Activated CD4-positive, alpha-beta T cell treated with anti-CD3 and anti-CD28 coated beads, Interleukin-2, Interleukin-4, amounts not matched to agents 100 ng/mL and 50 ng/mL, durations not matched to agents 16 hours and 8 hours (primary cell): Measurements from ENCODE around the gene CBFA2T3.
"Not testable (repeated sequence)": the region's sequence is repeated elsewhere in the genome, so short reads cannot be mapped to it uniquely, and the experiment has no call there.

Experiments used
- DNase-seq: peaks from one replicate; pipeline ENCODE4 v3.0.0-alpha.2; 2020; ENCODE audit warnings: low spot score

CBFA2T3 gene

GRCh38 chr16:89012622-89012995 is 35.6 kb upstream of the CBFA2T3 start:
- no peak for DNase-seq

GRCh38 chr16:89011909-89012621 is 35.1 kb upstream of the CBFA2T3 start:
- DNase-seq = no peak

GRCh38 chr16:89010210-89010925 is 33.4 kb upstream of the CBFA2T3 start:
- no peak for DNase-seq

GRCh38 chr16:89009343-89010209 is 32.6 kb upstream of the CBFA2T3 start:
- no peak for DNase-seq

GRCh38 chr16:89008796-89009195 is 31.8 kb upstream of the CBFA2T3 start:
- DNase-seq = not testable (repeated sequence)

- DNase-seq = no peak
Observed at GRCh38 chr16:89007371-89008249, 30.6 kb upstream of the CBFA2T3 start.

DNA sequence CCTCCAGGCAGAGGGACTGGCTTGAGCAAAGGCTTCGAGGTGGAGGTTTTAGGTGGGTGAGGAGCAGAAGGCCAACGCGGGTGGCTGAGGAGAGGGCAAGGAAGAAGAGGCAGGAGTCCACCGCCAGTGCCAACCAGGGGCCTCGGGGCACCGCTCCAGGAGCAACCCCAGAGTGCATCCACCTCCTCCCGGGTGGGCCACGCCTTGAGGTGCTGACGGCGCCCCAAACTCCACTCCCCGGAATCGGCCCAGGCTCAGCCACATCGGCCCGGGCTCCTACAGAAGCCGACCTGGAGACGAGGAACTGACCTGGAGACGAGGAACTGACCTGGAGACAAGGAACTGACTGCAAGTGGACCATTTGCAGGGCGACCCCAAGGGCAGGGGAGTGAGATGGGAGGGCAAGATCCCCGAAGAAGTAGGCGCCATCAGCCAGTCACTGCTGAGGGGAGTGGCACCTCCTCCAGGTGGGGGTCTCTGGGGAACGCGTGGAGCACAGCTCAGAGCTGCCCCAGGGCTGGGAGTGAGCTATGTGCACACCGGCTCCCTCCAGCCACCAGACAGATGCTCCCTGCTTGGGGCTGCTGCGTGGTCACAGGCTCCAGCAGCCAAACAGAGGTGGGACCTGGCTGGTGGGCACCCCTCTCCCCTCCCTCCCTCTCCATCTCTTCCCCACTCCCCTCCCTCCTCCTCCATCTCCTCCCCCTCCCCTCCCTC is 29.2 kb upstream of the CBFA2T3 start:
- DNase-seq = no peak

DNA sequence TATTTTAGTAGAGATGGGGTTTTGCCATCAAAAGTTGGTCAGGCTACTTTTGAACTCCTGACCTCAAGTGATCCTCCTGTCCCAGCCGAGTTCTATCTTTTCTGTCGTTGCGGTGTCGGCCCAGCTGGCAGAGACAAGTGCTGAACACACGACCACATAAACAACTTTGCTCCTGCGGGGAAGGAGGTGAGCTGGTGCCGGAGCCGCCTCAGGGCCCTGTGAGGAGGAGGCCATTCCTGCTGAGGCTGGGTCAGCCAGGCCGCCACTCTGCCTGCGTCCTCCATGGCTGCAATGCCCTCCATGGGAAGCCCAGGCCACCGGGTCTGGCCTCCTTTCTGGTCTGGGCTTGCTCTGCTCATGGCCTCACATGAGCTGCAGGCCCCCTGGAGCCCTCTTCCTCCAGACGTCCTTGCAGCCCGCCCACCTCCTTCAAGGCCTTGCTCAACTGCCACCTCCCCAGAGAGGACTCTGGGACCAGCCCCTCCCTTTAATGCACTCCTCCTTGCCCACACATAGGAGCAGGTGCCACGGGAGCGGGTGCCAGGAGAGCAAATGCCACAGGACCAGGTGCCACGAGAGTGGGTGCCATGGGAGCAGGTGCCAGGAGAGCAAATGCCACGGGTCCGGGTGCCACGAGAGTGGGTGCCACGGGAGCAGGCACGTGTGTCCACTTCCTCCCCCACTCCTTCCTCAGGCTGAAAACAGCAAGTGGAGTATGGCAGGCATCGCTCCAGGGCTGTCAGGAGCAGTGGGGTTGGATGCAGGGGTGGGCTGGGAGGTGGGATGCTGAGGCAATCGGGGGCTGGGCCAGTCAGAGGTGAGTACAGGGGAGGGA is 28.4 kb upstream of the CBFA2T3 start:
- no peak for DNase-seq

DNA sequence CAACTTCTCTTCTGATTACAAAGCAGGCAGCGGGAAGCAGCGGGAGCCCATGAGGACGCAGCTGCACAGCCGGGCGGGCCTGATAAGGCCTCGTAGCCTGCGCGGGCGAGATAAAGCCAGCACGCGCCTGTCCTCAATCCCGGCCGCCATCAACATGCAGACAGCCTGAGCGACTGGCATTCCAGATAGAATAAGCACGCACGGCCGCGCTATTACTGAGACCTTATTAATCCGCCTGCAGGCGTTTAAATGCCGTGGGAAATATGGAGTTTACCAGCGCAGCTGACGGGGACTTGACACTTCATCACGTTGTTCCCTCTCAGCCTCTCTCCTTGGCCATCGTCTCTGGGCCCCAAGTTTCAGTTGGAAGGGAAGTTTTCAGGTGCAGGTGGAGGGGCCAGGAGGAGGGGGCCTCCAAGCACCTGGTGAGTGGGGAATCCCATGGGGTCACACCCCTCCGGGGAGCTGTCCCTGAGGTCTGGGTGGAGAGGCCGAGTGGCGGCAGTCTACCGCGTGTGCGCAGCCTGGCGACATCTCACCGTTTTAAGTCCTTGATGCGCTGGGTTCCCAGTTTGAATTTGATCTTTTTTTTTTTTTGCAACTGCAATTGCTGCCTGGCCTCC is 27.3 kb upstream of the CBFA2T3 start:
- DNase-seq = no peak

GRCh38 chr16:89003831-89004208 is 26.8 kb upstream of the CBFA2T3 start:
- DNase-seq = no peak

GRCh38 chr16:89002851-89003830 is 26.1 kb upstream of the CBFA2T3 start:
- no peak for DNase-seq

GRCh38 chr16:89002081-89002480 is 25.1 kb upstream of the CBFA2T3 start:
- DNase-seq = not testable (repeated sequence)

GRCh38 chr16:89001117-89002027 is 24.4 kb upstream of the CBFA2T3 start:
- DNase-seq = no peak

GRCh38 chr16:89000207-89000959 is 23.4 kb upstream of the CBFA2T3 start:
- DNase-seq = no peak

- DNase-seq = no peak
Observed at GRCh38 chr16:88999457-89000206, 22.6 kb upstream of the CBFA2T3 start.
